ENCODE results near the gene IL25. TPM values are rescaled to one million over a fixed set of nuclear protein-coding genes. Genes with fewer than 3 reads are reported as not detected.

Gene IL25
- total RNA-seq, 1 donor from 2014 or later, result not detected

- no peak for DNase-seq (ENCODE audit: low read depth, low spot score)
Measured at GRCh38 chr14:23353433-23353780, 19.2 kb upstream of the IL25 start.

GRCh38 chr14:23354990-23355389 is 17.6 kb upstream of the IL25 start:
- no peak for DNase-seq (ENCODE audit: low read depth, low spot score)

GRCh38 chr14:23355871-23356435 is 16.7 kb upstream of the IL25 start:
- no peak for DNase-seq (ENCODE audit: low read depth, low spot score)

- DNase-seq (ENCODE audit: low read depth, low spot score), result no peak
Measured at GRCh38 chr14:23356662-23357061, 15.9 kb upstream of the IL25 start.

GRCh38 chr14:23357261-23357660 is 15.3 kb upstream of the IL25 start:
- no peak for DNase-seq (ENCODE audit: low read depth, low spot score)

- DNase-seq (ENCODE audit: low read depth, low spot score), result no peak
Measured at GRCh38 chr14:23358042-23358441, 14.6 kb upstream of the IL25 start.

GRCh38 chr14:23358553-23359166 is 13.9 kb upstream of the IL25 start:
- no peak for DNase-seq (ENCODE audit: low read depth, low spot score)

- no peak for DNase-seq (ENCODE audit: low read depth, low spot score)
Measured at GRCh38 chr14:23359167-23359626, 13.4 kb upstream of the IL25 start.

- no peak for DNase-seq (ENCODE audit: low read depth, low spot score)
Measured at GRCh38 chr14:23359722-23360447, 12.7 kb upstream of the IL25 start.

DNA sequence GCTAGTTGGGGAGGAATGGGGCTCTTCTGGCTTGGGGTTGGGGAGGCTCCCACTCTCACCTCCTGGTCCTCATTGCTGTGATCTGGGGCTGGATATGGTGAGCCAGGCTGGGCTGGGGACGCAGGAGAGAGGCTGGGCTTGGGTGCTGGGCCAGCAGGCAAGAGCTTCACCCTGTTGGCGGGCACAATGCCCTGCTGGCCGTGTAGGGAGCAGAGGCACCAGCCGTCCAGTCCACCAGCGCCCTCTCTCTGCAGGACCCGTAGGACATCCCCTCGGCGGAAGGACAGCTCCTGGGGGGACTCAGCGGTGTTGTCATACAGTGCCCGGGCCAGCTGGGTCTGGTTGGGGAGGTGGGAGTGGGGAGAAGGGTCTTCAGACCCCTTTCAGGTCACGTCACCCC is 12.1 kb upstream of the IL25 start:
- DNase-seq (ENCODE audit: low read depth, low spot score), result no peak

DNA sequence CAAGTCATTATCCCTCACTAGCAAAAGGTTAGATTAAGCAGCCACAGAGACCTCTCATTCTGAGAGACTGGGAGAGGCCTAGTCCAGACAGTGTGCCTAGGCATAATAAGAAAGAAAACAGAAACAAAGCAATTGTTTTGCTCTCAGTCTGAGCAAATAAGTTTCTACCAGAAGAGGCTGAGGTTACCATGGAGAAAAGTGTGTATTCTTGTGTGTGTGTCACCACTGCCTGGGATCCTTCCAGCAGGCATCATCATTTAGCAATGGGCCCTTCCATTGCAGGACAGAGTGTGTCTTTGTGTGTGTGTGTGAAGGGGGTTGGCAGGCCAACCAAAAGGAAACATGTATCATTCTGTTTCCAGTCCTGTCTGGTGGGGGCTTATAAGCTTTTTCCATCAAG is 11.3 kb upstream of the IL25 start:
- no peak for DNase-seq (ENCODE audit: low read depth, low spot score)

DNA sequence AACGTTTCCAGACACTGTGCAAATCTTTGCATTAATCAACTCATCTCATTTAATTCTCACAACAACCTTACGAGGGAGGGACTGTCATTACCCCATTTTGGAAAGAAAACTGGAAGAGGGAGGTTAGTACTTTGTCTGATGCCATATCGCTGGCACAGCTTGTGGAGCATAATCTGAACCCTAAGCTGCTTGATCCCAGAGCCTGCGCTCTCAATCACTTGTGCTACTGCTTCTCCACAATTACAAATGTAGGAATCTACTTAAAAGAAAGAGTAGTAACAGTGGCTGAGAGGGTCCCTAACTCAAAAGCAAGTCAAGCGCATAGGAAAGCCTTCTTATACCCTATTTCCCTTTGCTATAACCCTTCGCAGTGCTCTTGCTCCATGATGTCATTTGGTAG is 10.8 kb upstream of the IL25 start:
- DNase-seq (ENCODE audit: low read depth, low spot score), result no peak

GRCh38 chr14:23362200-23362599 is 10.4 kb upstream of the IL25 start:
- DNase-seq (ENCODE audit: low read depth, low spot score), result no peak

DNA sequence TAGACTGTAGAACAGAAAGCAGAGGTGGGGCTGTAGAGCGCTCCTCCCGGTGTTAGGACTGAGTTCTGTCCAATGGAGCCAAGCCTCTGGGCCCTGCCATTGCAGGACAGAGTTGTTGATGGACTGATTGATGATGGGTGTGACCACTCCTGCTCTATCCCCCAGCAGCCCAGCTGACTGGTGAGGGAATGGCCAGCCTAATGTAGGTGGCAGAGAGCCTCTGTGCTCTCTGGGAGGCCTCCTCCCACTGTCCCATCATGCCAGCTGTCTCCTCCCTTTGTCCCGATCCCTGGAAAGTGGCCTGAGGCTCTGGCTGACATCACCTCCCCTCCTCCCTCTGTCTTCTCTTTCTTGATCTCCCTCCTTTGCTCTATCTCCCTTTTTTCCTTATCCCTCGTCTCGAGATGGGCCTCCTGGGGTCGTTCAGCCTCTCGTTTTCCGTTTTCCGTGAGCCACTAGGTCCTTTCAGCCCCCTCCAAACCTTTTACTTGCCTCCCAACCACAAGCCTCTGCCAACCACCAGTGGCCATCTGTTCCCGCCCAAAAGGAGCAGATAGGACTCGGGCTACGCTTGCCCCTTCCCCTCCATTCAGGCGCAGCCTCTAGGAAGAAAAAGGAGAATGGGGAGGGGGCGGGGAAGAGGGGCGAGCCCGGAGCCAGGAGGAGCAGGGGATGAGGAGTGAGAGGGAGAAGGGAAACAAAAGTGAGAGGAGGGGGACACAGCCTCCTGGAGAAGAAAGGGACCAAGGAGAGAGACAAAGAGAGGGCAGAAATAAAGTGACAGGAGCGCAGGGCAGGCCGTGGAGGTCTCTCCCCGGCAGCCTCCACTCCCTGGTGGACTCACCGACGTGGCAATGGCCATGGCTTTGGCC is 8.2 kb upstream of the IL25 start:
- no peak for DNase-seq (ENCODE audit: low read depth, low spot score)

DNA sequence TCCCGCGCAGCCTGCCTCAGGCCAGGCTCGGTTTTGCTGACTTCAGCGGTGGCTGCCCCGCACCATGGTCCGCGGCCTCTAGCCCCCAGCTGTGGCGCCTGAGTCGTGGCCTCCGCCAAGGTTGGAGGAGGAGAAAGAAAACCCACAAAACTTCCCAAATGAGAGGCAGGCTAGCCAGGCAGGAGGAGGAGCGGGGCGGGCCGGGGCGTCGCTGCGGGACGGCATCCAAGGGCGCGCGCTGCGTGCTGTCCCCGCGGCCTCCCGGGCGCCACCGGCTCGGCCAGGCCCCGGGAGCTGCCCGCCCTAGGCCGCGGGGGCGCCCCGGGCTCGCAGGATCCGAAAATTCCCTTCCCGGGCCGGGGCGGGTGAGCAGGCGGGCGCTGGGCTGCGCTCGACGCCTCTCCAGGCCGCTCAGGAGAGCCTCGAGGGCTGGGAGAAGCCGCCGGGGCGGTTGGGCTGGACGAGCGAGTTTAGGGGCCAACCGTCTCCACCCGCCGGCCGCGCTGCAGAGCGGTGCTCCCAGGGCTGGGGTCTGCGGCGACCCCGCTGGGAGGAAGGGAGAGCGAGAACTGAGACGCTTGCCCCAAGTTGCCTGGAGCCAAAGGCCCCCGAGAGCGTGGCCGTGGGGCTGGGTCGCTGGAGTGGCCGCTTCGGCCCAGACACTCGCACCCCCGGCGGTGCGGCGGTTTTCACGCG is 7.4 kb upstream of the IL25 start, which contains the start of gene EFS:
Gene EFS (minus strand): TSS at position 137 of the 696 bp plus-strand sequence. CDS start 147 bp downstream, outside the sequence.
- DNase-seq (ENCODE audit: low read depth, low spot score), result no peak

DNA sequence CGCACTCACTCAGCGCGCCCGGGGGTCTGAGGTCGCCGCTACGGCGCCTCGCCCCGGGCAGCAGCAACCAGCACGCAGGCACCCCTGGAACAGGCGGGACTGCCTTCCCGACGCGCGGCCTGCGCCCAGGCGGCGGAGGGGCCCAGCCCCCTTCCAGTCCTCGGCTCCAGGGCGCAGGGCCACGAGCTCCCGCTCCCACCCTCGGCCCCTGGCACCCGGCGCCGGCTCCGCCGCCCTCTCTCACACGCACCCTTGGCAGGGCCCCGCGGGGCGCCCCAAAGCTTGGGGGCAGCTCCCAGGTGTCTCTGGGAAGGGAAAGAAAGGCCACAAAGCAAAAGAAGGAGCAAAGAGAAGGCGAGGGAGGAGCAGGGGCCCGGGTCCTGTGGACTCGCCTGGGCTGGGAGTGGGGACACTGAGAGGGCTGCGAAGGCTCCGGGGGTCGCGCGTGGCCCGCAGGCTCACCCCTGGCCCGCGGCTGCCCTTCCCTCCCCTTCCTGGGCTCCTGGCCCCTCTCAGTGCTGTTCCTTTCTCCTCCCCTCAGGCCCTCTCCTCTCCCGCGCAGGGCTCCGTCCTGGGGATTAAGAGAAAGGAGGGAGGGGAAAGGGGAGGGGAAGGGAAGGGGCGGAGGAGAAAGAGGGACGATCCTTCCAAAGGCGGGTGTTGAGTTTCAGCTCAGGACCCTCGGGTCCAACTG is 6.7 kb upstream of the IL25 start:
- DNase-seq (ENCODE audit: low read depth, low spot score), result no peak

DNA sequence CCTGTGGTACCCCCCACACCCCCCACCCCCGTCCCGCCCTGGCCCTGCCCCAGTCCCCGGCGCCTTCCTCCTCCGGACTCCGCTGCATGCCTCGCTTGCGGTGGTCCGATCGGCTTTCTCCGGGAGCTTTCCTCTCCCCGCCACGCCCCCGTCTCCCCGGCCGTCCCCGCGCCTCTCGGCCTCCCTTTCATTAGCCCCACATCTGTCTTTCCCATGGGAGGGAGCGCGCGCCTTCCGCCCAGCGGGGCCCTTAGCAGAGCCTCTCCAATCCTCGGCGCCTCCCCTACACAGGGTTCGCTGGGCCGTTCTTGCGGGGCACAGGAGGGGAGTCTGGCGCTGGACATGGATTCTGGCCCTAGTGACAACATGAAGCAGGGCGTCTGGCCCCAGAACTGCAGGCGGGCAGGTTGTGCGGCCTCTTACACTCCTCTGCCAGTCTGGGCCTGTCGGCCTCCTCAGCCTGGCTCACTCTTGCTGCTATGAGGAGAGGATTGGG is 6.1 kb upstream of the IL25 start:
- no peak for DNase-seq (ENCODE audit: low read depth, low spot score)

DNA sequence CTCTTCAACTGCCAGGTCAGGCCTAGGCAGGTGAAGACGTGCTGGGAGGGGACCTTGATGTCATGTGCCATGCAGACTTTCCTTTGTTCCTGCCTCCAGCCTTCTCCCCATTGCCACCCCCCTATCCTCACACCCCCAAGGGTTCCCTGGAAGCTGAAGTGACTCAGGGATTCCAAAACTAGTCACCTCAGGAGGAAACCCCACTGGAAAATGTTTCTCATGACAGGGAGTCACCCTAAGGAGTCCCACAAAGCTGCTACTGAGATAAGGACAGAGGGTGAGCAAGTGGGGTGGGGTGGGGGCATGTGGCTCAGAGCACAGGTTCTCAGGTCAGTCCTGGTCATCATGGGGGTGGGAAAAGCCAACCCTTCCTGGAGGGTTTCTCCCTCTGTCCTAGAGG is 2.4 kb upstream of the IL25 start:
- no peak for DNase-seq (ENCODE audit: low read depth, low spot score)

- DNase-seq (ENCODE audit: low read depth, low spot score), result no peak
Measured at GRCh38 chr14:23371865-23372264, 744 bp upstream of the IL25 start.

GRCh38 chr14:23373041-23373440 is 432 bp downstream of the IL25 start:
- DNase-seq (ENCODE audit: low read depth, low spot score), result no peak

Data from pulmonary artery endothelial cell (primary cell).